ENCODE results near the gene ARIH1.

DNA sequence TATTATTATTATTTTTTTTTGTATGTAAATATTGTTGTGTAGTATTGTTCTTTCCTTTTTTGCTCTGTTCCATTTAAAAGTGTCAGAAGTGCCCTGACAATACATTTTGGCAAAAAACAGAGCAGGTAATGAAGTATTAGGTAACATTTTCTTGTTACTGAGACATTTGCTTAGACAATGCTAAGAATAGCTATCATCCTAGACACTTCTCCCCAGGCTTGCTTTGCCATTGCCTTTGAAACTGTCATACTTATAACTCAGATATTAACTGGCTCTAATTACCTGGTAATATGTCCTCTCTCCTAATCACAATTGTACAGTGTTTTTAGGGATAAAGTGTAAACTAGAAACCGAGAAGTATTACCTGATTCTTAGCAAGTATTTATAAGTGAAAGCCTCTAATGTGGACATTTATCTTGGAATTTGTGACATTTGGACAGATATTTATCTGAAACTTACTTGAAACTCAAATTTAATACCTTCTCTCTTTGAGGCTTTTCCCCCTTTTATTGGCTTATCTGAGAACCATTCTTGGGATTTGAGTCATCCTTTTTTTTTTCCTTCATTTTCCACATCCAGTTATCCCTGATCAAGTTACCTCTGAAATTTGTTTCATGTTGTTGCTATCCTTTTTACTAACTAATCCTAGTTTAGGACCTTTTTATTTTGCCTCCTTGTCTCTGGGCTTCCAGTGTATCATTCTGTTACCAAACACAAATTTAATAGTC is 13.1 kb downstream of the ARIH1 start:
- TF ChIP-seq, protein P1, sequence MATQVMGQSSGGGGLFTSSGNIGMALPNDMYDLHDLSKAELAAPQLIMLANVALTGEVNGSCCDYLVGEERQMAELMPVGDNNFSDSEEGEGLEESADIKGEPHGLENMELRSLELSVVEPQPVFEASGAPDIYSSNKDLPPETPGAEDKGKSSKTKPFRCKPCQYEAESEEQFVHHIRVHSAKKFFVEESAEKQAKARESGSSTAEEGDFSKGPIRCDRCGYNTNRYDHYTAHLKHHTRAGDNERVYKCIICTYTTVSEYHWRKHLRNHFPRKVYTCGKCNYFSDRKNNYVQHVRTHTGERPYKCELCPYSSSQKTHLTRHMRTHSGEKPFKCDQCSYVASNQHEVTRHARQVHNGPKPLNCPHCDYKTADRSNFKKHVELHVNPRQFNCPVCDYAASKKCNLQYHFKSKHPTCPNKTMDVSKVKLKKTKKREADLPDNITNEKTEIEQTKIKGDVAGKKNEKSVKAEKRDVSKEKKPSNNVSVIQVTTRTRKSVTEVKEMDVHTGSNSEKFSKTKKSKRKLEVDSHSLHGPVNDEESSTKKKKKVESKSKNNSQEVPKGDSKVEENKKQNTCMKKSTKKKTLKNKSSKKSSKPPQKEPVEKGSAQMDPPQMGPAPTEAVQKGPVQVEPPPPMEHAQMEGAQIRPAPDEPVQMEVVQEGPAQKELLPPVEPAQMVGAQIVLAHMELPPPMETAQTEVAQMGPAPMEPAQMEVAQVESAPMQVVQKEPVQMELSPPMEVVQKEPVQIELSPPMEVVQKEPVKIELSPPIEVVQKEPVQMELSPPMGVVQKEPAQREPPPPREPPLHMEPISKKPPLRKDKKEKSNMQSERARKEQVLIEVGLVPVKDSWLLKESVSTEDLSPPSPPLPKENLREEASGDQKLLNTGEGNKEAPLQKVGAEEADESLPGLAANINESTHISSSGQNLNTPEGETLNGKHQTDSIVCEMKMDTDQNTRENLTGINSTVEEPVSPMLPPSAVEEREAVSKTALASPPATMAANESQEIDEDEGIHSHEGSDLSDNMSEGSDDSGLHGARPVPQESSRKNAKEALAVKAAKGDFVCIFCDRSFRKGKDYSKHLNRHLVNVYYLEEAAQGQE (IDR thresholded peaks at IDR 0.05; ENCODE audit: insufficient read depth in 1 of 2, low read depth in 2 of 2, low read length in 2 of 2): no peak
- no peak for TF ChIP-seq FOXP2 (optimal IDR thresholded peaks at IDR 0.05; ENCODE audit: borderline replicate concordance, extremely low read depth, extremely low read length, insufficient read depth)
